ENCODE data around the gene MYH3.

Gene MYH3

GRCh38 chr17:10617120-10617505 lies 40.0 kb downstream of the MYH3 start:
- H3K79me2 ChIP-seq (ENCODE audit: insufficient read depth, low read depth): no peaks in the 10 kb centered on the region
- H4K20me1 ChIP-seq (ENCODE audit: insufficient read depth): no peaks in the 10 kb centered on the region
- H3K4me2 ChIP-seq: no peak overlapping the region
- no peak for TF ChIP-seq CTCF (conservative IDR thresholded peaks at IDR 0.05; ENCODE audit: low read depth, low read length)
- H3K9ac ChIP-seq: no peak overlapping the region
- no peak overlapping the region for H2AFZ ChIP-seq (ENCODE audit: low read depth)
- no peak overlapping the region for H3K27ac ChIP-seq
- no peaks in the 10 kb centered on the region for H3K27me3 ChIP-seq (ENCODE audit: insufficient read depth, low read depth)
- H3K4me3 ChIP-seq (IDR thresholded peaks at IDR 0.05; ENCODE audit: insufficient read depth, low read depth, low read length): no peak overlapping the region
- no peaks in the 10 kb centered on the region for H3K4me1 ChIP-seq (ENCODE audit: low read depth, poor library complexity, severe bottlenecking)
- H3K36me3 ChIP-seq (ENCODE audit: insufficient read depth): no peaks in the 10 kb centered on the region

DNA sequence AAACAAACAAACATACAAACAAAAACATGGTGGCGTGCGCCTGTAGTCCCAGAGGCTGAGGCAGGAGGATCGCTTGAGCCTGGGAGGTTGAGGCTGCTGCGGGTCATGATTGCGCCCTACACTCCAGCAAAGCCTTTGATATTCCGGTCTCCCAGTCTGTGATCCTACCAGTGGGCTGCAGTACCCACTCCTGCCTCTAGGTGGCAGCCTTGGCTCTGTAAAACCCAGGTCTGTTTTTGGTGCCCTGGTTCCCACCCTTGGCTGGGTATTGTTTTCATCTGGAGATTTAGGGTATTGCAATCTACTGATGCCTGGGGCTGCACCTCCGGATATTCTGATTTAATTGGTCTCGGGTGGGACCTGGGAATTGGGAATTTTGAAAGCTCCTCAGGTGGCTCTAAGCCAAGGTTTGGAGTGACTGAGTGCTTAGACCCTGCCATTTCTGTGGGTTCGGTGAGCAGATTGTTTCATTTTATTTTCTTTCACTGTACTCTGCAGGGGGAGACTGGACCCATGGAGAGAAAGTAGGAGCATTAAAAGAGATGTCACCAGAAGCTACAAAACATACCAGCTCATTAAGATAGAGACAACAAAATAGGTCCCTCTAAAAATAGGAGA lies 40.5 kb downstream of the MYH3 start:
- Histone ChIP-seq H3K27ac (no peak overlapping the region), H3K4me2 (no peak overlapping the region), H3K9ac (no peak overlapping the region), H2AFZ (ENCODE audit: low read depth) (no peak overlapping the region), H3K36me3 (ENCODE audit: insufficient read depth) (no peaks in the 10 kb centered on the region), H4K20me1 (ENCODE audit: insufficient read depth) (no peaks in the 10 kb centered on the region), H3K4me1 (ENCODE audit: low read depth, poor library complexity, severe bottlenecking) (no peaks in the 10 kb centered on the region), H3K4me3 (IDR thresholded peaks at IDR 0.05; ENCODE audit: insufficient read depth, low read depth, low read length) (no peak overlapping the region), H3K79me2 (ENCODE audit: insufficient read depth, low read depth) (no peaks in the 10 kb centered on the region), H3K27me3 (ENCODE audit: insufficient read depth, low read depth) (no peaks in the 10 kb centered on the region)
- TF ChIP-seq CTCF (conservative IDR thresholded peaks at IDR 0.05; ENCODE audit: low read depth, low read length): peak; percentile 64

DNA sequence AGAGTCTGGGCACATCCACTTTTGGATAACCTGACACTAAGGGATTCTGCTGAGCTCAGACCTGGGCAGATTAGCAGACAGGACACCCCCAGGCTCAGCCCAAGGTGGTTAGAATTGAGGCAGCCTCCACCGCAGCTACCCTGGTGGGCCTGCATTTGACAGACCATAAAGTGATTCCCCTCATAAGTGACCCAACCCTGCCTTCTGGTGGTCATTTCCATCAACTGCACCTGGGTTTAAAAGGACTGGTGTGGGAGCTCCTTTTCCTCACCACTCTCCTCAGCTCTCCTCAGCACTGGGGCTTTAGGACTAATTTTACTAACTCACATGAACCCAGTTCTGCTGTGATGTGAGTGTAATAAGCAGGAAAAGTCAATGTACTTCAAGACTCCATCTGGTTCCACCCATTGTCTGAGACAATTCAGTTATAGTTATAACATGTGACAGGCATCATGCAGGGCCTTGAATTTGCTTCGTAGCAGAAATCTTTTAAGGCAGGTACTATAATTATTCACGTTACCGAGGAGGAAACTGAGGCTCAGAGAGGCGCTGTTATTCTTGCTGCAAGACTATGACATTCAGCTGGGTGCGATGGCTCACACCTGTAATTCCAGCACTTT lies 42.5 kb downstream of the MYH3 start:
- H3K4me1 ChIP-seq (ENCODE audit: low read depth, poor library complexity, severe bottlenecking): no peaks in the 10 kb centered on the region
- no peak overlapping the region for H3K4me2 ChIP-seq

DNA sequence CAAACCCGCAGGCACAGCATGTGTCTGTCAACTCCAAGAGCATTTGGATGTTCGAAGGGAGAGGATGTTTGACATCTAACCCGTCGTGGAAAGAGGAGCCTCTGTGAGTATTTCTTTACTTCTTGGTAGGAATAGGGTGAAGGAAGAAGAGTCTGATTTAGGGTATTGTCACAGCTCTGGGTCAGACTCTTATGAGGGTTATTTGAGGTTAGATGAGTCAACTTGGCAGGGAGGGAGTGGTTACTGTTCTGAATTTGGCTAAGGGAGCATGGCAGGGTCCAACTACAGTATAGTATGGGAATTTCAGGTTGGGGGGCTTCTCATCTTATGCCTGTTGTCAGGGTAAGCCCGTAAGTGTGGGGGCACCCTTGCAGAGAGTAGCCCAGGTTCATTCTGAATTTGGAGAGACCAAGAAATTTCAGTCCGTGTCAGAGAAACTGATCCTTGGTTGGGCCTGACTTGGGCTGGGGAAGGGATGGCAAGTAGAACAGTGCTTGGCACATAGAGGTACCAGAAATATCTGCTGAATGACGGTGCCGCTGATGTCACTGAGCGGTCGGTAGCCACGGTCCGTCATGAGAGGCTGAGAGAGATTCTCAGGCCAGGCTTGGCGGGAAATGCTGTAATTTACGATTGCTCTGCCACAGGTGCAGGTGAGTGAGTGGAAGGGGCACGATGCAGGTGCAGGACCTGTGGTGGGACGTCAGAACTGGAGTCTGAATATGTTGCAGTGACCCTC lies 43.2 kb downstream of the MYH3 start:
- Histone ChIP-seq H3K4me3 (IDR thresholded peaks at IDR 0.05; ENCODE audit: insufficient read depth, low read depth, low read length) (no peak overlapping the region), H3K9ac (no peak overlapping the region)

More for the DNA sequence above, 42.5 kb downstream of the MYH3 start:
- Histone ChIP-seq H4K20me1 (ENCODE audit: insufficient read depth) (no peaks in the 10 kb centered on the region), H3K4me3 (IDR thresholded peaks at IDR 0.05; ENCODE audit: insufficient read depth, low read depth, low read length) (no peak overlapping the region), H2AFZ (ENCODE audit: low read depth) (no peak overlapping the region), H3K36me3 (ENCODE audit: insufficient read depth) (no peaks in the 10 kb centered on the region), H3K79me2 (ENCODE audit: insufficient read depth, low read depth) (no peaks in the 10 kb centered on the region), H3K27me3 (ENCODE audit: insufficient read depth, low read depth) (no peaks in the 10 kb centered on the region), H3K27ac (no peak overlapping the region), H3K9ac (no peak overlapping the region)
- peak; percentile 40; the same call in 1 of the 2 replicates for TF ChIP-seq CTCF (conservative IDR thresholded peaks at IDR 0.05; ENCODE audit: low read depth, low read length)

More for the DNA sequence above, 43.2 kb downstream of the MYH3 start:
- no peak for TF ChIP-seq CTCF (conservative IDR thresholded peaks at IDR 0.05; ENCODE audit: low read depth, low read length)
- H3K79me2 ChIP-seq (ENCODE audit: insufficient read depth, low read depth): no peaks in the 10 kb centered on the region
- H4K20me1 ChIP-seq (ENCODE audit: insufficient read depth): no peaks in the 10 kb centered on the region
- no peaks in the 10 kb centered on the region for H3K4me1 ChIP-seq (ENCODE audit: low read depth, poor library complexity, severe bottlenecking)
- no peaks in the 10 kb centered on the region for H3K36me3 ChIP-seq (ENCODE audit: insufficient read depth)
- no peaks in the 10 kb centered on the region for H3K27me3 ChIP-seq (ENCODE audit: insufficient read depth, low read depth)
- H2AFZ ChIP-seq (ENCODE audit: low read depth): no peak overlapping the region
- no peak overlapping the region for H3K27ac ChIP-seq
- no peak overlapping the region for H3K4me2 ChIP-seq

Measured in KMS-11 (cell line).